Measurements from ENCODE around the gene ATP2A2. TPM values are rescaled to one million over a fixed set of nuclear protein-coding genes. Genes with fewer than 3 reads are reported as not detected.

Gene ATP2A2
- total and polyA plus RNA-seq, 4 donors = 20.9 to 198 (median 67.6) TPM

DNA sequence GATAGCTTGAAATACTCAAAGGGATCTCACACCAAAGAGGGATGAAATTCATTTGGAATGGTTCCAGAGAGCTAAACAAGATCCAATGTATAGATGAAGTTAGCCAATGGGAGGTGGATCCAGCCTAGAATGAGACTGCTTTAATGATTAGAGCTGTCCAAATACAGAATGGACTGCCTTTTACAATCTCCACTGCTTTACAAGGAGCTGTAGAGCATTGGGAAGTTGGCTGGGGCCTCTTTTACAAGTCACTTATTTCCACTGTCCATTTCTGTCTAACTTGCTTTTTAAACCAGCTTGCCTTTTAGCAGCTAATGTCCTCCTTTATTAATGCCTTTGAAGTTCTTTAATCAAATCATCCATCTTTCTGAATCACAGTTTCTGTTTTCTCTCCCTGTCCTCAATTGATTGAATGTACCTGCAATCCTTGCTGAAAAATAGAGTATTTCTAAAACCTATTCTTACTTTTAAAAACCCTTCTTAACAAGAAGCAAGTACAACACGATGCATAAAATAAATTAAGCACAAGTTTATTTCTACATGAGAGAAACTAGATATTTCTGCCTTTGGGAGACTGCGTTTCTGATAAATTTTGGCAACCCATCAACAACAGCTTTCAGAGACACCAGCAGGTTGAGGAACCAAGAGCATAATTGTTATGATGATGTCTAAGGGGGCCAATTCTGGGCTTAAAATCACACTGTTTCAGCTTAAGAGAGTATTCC is 3.4 kb upstream of the ATP2A2 start:
- TF ChIP-seq HNF4G (IDR thresholded peaks at IDR 0.05) (no peak), RXRA (IDR thresholded peaks at IDR 0.05) (no peak), FOXA2 (IDR thresholded peaks at IDR 0.05) (no peak), YY1 (IDR thresholded peaks at IDR 0.05) (no peak), TAF1 (conservative IDR thresholded peaks at IDR 0.05) (no peak), RAD21 (IDR thresholded peaks at IDR 0.05) (no peak), ATF3 (IDR thresholded peaks at IDR 0.05) (no peak)
- TF ChIP-seq, protein P1, sequence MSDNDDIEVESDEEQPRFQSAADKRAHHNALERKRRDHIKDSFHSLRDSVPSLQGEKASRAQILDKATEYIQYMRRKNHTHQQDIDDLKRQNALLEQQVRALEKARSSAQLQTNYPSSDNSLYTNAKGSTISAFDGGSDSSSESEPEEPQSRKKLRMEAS (IDR thresholded peaks at IDR 0.05) = no peak
- no peak overlapping the region for H3K4me3 ChIP-seq (ENCODE audit: low read depth in 1 of 3, low read length in 3 of 3)
- no peak overlapping the region for H3K9ac ChIP-seq (ENCODE audit: low read depth in 1 of 2, low read length in 2 of 2)
- 77% methylated on average over 2 of the region's 2 CpGs for WGBS
- no peak overlapping the region for H3K27ac ChIP-seq (ENCODE audit: low read depth in 1 of 2, low read length in 2 of 2)
- H3K4me1 ChIP-seq (ENCODE audit: control insufficient read depth in 4 of 4, insufficient read depth in 4 of 4, low read length in 3 of 4) = peaks cover 0 to 17% (median 12%) of the 10 kb centered on the region in 4 donors
- H3K27me3 ChIP-seq (ENCODE audit: control insufficient read depth in 4 of 4, insufficient read depth in 4 of 4, low read length in 3 of 4) = no peaks in the 10 kb centered on the region
- no peaks in the 10 kb centered on the region for H3K36me3 ChIP-seq (ENCODE audit: control insufficient read depth in 4 of 4, insufficient read depth in 3 of 4, low read depth in 1 of 4, low read length in 3 of 4)
- H3K9me3 ChIP-seq (ENCODE audit: control insufficient read depth in 4 of 4, low read length in 3 of 4) = no peaks in the 10 kb centered on the region
- DNase-seq (ENCODE audit: low spot score) = no peak

- H3K36me3 ChIP-seq (ENCODE audit: control insufficient read depth in 4 of 4, insufficient read depth in 3 of 4, low read depth in 1 of 4, low read length in 3 of 4) = no peaks in the 10 kb centered on the region
- peaks cover 0 to 22% (median 13%) of the 10 kb centered on the region in 4 donors for H3K4me1 ChIP-seq (ENCODE audit: control insufficient read depth in 4 of 4, insufficient read depth in 4 of 4, low read length in 3 of 4)
- no peaks in the 10 kb centered on the region for H3K27me3 ChIP-seq (ENCODE audit: control insufficient read depth in 4 of 4, insufficient read depth in 4 of 4, low read length in 3 of 4)
- H3K27ac ChIP-seq (ENCODE audit: low read depth in 1 of 2, low read length in 2 of 2) = no peak overlapping the region
- TF ChIP-seq REST (IDR thresholded peaks at IDR 0.05) (no peak), YY1 (IDR thresholded peaks at IDR 0.05) (no peak), SP1 (IDR thresholded peaks at IDR 0.05) (no peak), EGR1 (IDR thresholded peaks at IDR 0.05; ENCODE audit: low read depth in 2 of 2) (no peak), ATF3 (IDR thresholded peaks at IDR 0.05) (no peak), FOXA1 (IDR thresholded peaks at IDR 0.05) (no peak), JUND (IDR thresholded peaks at IDR 0.05) (no peak), HNF4G (IDR thresholded peaks at IDR 0.05) (no peak), HNF4A (conservative IDR thresholded peaks at IDR 0.05) (no peak), GABPA (IDR thresholded peaks at IDR 0.05 in 1 of 2, conservative IDR thresholded peaks at IDR 0.05 in 1 of 2) (no peak), RXRA (IDR thresholded peaks at IDR 0.05) (no peak), FOXA2 (IDR thresholded peaks at IDR 0.05) (no peak), NR2F2 (IDR thresholded peaks at IDR 0.05) (no peak), RAD21 (IDR thresholded peaks at IDR 0.05) (no peak)
- TF ChIP-seq, protein P2, sequence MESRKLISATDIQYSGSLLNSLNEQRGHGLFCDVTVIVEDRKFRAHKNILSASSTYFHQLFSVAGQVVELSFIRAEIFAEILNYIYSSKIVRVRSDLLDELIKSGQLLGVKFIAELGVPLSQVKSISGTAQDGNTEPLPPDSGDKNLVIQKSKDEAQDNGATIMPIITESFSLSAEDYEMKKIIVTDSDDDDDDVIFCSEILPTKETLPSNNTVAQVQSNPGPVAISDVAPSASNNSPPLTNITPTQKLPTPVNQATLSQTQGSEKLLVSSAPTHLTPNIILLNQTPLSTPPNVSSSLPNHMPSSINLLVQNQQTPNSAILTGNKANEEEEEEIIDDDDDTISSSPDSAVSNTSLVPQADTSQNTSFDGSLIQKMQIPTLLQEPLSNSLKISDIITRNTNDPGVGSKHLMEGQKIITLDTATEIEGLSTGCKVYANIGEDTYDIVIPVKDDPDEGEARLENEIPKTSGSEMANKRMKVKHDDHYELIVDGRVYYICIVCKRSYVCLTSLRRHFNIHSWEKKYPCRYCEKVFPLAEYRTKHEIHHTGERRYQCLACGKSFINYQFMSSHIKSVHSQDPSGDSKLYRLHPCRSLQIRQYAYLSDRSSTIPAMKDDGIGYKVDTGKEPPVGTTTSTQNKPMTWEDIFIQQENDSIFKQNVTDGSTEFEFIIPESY (IDR thresholded peaks at IDR 0.05) = no peak
- TF ChIP-seq, protein P1 (IDR thresholded peaks at IDR 0.05) = no peak
- TF ChIP-seq, protein P3, sequence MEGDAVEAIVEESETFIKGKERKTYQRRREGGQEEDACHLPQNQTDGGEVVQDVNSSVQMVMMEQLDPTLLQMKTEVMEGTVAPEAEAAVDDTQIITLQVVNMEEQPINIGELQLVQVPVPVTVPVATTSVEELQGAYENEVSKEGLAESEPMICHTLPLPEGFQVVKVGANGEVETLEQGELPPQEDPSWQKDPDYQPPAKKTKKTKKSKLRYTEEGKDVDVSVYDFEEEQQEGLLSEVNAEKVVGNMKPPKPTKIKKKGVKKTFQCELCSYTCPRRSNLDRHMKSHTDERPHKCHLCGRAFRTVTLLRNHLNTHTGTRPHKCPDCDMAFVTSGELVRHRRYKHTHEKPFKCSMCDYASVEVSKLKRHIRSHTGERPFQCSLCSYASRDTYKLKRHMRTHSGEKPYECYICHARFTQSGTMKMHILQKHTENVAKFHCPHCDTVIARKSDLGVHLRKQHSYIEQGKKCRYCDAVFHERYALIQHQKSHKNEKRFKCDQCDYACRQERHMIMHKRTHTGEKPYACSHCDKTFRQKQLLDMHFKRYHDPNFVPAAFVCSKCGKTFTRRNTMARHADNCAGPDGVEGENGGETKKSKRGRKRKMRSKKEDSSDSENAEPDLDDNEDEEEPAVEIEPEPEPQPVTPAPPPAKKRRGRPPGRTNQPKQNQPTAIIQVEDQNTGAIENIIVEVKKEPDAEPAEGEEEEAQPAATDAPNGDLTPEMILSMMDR (IDR thresholded peaks at IDR 0.05; ENCODE audit: low read depth, low read length, missing input control) = no peak
- no peak overlapping the region for H3K9ac ChIP-seq (ENCODE audit: low read depth in 1 of 2, low read length in 2 of 2)
- DNase-seq (ENCODE audit: low spot score) = no peak
- no peaks in the 10 kb centered on the region for H3K9me3 ChIP-seq (ENCODE audit: control insufficient read depth in 4 of 4, low read length in 3 of 4)
- no peak overlapping the region for H3K4me3 ChIP-seq (ENCODE audit: low read depth in 1 of 3, low read length in 3 of 3)
- WGBS = 57% methylated on average over 1 of the region's 1 CpG
Measured at GRCh38 chr12:110278255-110278536, 2.9 kb upstream of the ATP2A2 start.

Measured in liver (tissue), 9 donors.